ENCODE measurements around the gene PIP4K2B.

The PIP4K2B gene

GRCh38 chr17:38746004-38746848 is 53.1 kb downstream of the PIP4K2B start:
- DNase-seq: no peak
- Histone ChIP-seq H3K9me3 (ENCODE audit: control insufficient read depth, low read length) (no peaks in the 10 kb centered on the region), H3K36me3 (ENCODE audit: control insufficient read depth, insufficient read depth, low read length) (no peaks in the 10 kb centered on the region), H3K4me3 (ENCODE audit: insufficient read depth, low read depth, low read length, poor library complexity, severe bottlenecking) (no peak overlapping the region), H3K4me1 (ENCODE audit: control insufficient read depth, insufficient read depth, low read length, poor library complexity, severe bottlenecking) (peaks cover 42% of the 10 kb centered on the region), H3K27ac (ENCODE audit: insufficient read depth, low read length, poor library complexity, severe bottlenecking) (no peak overlapping the region), H3K27me3 (replicated peaks; ENCODE audit: control insufficient read depth, insufficient read depth, low read length, poor library complexity, severe bottlenecking) (peaks cover 34% of the 10 kb centered on the region)

- Histone ChIP-seq H3K27ac (ENCODE audit: insufficient read depth, low read length, poor library complexity, severe bottlenecking) (no peak overlapping the region), H3K36me3 (ENCODE audit: control insufficient read depth, insufficient read depth, low read length) (no peaks in the 10 kb centered on the region), H3K4me1 (ENCODE audit: control insufficient read depth, insufficient read depth, low read length, poor library complexity, severe bottlenecking) (peaks cover 35% of the 10 kb centered on the region), H3K4me3 (ENCODE audit: insufficient read depth, low read depth, low read length, poor library complexity, severe bottlenecking) (no peak overlapping the region), H3K9me3 (ENCODE audit: control insufficient read depth, low read length) (no peaks in the 10 kb centered on the region), H3K27me3 (replicated peaks; ENCODE audit: control insufficient read depth, insufficient read depth, low read length, poor library complexity, severe bottlenecking) (peaks cover 34% of the 10 kb centered on the region)
- no peak for DNase-seq
Observed at GRCh38 chr17:38745545-38745944, 53.8 kb downstream of the PIP4K2B start.

GRCh38 chr17:38743556-38744171 is 55.7 kb downstream of the PIP4K2B start:
- no peak for DNase-seq
- peaks cover 16% of the 10 kb centered on the region for H3K4me1 ChIP-seq (ENCODE audit: control insufficient read depth, insufficient read depth, low read length, poor library complexity, severe bottlenecking)
- no peaks in the 10 kb centered on the region for H3K9me3 ChIP-seq (ENCODE audit: control insufficient read depth, low read length)
- no peaks in the 10 kb centered on the region for H3K36me3 ChIP-seq (ENCODE audit: control insufficient read depth, insufficient read depth, low read length)
- peaks cover 16% of the 10 kb centered on the region for H3K27me3 ChIP-seq (replicated peaks; ENCODE audit: control insufficient read depth, insufficient read depth, low read length, poor library complexity, severe bottlenecking)
- no peak overlapping the region for H3K27ac ChIP-seq (ENCODE audit: insufficient read depth, low read length, poor library complexity, severe bottlenecking)
- no peak overlapping the region for H3K4me3 ChIP-seq (ENCODE audit: insufficient read depth, low read depth, low read length, poor library complexity, severe bottlenecking)

GRCh38 chr17:38742411-38743308 is 56.7 kb downstream of the PIP4K2B start:
- Histone ChIP-seq H3K36me3 (ENCODE audit: control insufficient read depth, insufficient read depth, low read length) (no peaks in the 10 kb centered on the region), H3K4me1 (ENCODE audit: control insufficient read depth, insufficient read depth, low read length, poor library complexity, severe bottlenecking) (peaks cover 8% of the 10 kb centered on the region), H3K27ac (ENCODE audit: insufficient read depth, low read length, poor library complexity, severe bottlenecking) (no peak overlapping the region), H3K27me3 (replicated peaks; ENCODE audit: control insufficient read depth, insufficient read depth, low read length, poor library complexity, severe bottlenecking) (peaks cover 10% of the 10 kb centered on the region), H3K9me3 (ENCODE audit: control insufficient read depth, low read length) (no peaks in the 10 kb centered on the region), H3K4me3 (ENCODE audit: insufficient read depth, low read depth, low read length, poor library complexity, severe bottlenecking) (no peak overlapping the region)
- DNase-seq: no peak

- H3K27me3 ChIP-seq (replicated peaks; ENCODE audit: control insufficient read depth, insufficient read depth, low read length, poor library complexity, severe bottlenecking): peaks cover 3% of the 10 kb centered on the region
- no peaks in the 10 kb centered on the region for H3K36me3 ChIP-seq (ENCODE audit: control insufficient read depth, insufficient read depth, low read length)
- no peak for DNase-seq
- peaks cover 1% of the 10 kb centered on the region for H3K4me1 ChIP-seq (ENCODE audit: control insufficient read depth, insufficient read depth, low read length, poor library complexity, severe bottlenecking)
- no peak overlapping the region for H3K4me3 ChIP-seq (ENCODE audit: insufficient read depth, low read depth, low read length, poor library complexity, severe bottlenecking)
- H3K9me3 ChIP-seq (ENCODE audit: control insufficient read depth, low read length): no peaks in the 10 kb centered on the region
- no peak overlapping the region for H3K27ac ChIP-seq (ENCODE audit: insufficient read depth, low read length, poor library complexity, severe bottlenecking)
Observed at GRCh38 chr17:38741921-38742410, 57.4 kb downstream of the PIP4K2B start.

- no peak for DNase-seq
- Histone ChIP-seq H3K9me3 (ENCODE audit: control insufficient read depth, low read length) (no peaks in the 10 kb centered on the region), H3K4me3 (ENCODE audit: insufficient read depth, low read depth, low read length, poor library complexity, severe bottlenecking) (no peak overlapping the region), H3K36me3 (ENCODE audit: control insufficient read depth, insufficient read depth, low read length) (no peaks in the 10 kb centered on the region), H3K4me1 (ENCODE audit: control insufficient read depth, insufficient read depth, low read length, poor library complexity, severe bottlenecking) (no peaks in the 10 kb centered on the region), H3K27me3 (replicated peaks; ENCODE audit: control insufficient read depth, insufficient read depth, low read length, poor library complexity, severe bottlenecking) (no peaks in the 10 kb centered on the region), H3K27ac (ENCODE audit: insufficient read depth, low read length, poor library complexity, severe bottlenecking) (no peak overlapping the region)
Observed at GRCh38 chr17:38741461-38741860, 57.9 kb downstream of the PIP4K2B start.

GRCh38 chr17:38740806-38741205 is 58.5 kb downstream of the PIP4K2B start:
- DNase-seq: no peak
- Histone ChIP-seq H3K27ac (ENCODE audit: insufficient read depth, low read length, poor library complexity, severe bottlenecking) (no peak overlapping the region), H3K4me3 (ENCODE audit: insufficient read depth, low read depth, low read length, poor library complexity, severe bottlenecking) (no peak overlapping the region), H3K4me1 (ENCODE audit: control insufficient read depth, insufficient read depth, low read length, poor library complexity, severe bottlenecking) (no peaks in the 10 kb centered on the region), H3K27me3 (replicated peaks; ENCODE audit: control insufficient read depth, insufficient read depth, low read length, poor library complexity, severe bottlenecking) (no peaks in the 10 kb centered on the region), H3K36me3 (ENCODE audit: control insufficient read depth, insufficient read depth, low read length) (no peaks in the 10 kb centered on the region), H3K9me3 (ENCODE audit: control insufficient read depth, low read length) (no peaks in the 10 kb centered on the region)

- DNase-seq: no peak
- Histone ChIP-seq H3K4me1 (ENCODE audit: control insufficient read depth, insufficient read depth, low read length, poor library complexity, severe bottlenecking) (peaks cover 4% of the 10 kb centered on the region), H3K27ac (ENCODE audit: insufficient read depth, low read length, poor library complexity, severe bottlenecking) (no peak overlapping the region), H3K4me3 (ENCODE audit: insufficient read depth, low read depth, low read length, poor library complexity, severe bottlenecking) (no peak overlapping the region), H3K27me3 (replicated peaks; ENCODE audit: control insufficient read depth, insufficient read depth, low read length, poor library complexity, severe bottlenecking) (no peaks in the 10 kb centered on the region), H3K9me3 (ENCODE audit: control insufficient read depth, low read length) (no peaks in the 10 kb centered on the region), H3K36me3 (ENCODE audit: control insufficient read depth, insufficient read depth, low read length) (no peaks in the 10 kb centered on the region)
Observed at GRCh38 chr17:38740044-38740443, 59.3 kb downstream of the PIP4K2B start.

- Histone ChIP-seq H3K4me1 (ENCODE audit: control insufficient read depth, insufficient read depth, low read length, poor library complexity, severe bottlenecking) (peaks cover 5% of the 10 kb centered on the region), H3K27ac (ENCODE audit: insufficient read depth, low read length, poor library complexity, severe bottlenecking) (no peak overlapping the region), H3K4me3 (ENCODE audit: insufficient read depth, low read depth, low read length, poor library complexity, severe bottlenecking) (no peak overlapping the region), H3K9me3 (ENCODE audit: control insufficient read depth, low read length) (no peaks in the 10 kb centered on the region), H3K27me3 (replicated peaks; ENCODE audit: control insufficient read depth, insufficient read depth, low read length, poor library complexity, severe bottlenecking) (no peaks in the 10 kb centered on the region), H3K36me3 (ENCODE audit: control insufficient read depth, insufficient read depth, low read length) (no peaks in the 10 kb centered on the region)
- no peak for DNase-seq
Observed at GRCh38 chr17:38739305-38739704, 60.1 kb downstream of the PIP4K2B start.
